ENCODE measurements around the gene ITM2C.
A peak's percentile ranks its signal among the peaks of the same experiment; 100 is the strongest.

The ITM2C gene

DNA sequence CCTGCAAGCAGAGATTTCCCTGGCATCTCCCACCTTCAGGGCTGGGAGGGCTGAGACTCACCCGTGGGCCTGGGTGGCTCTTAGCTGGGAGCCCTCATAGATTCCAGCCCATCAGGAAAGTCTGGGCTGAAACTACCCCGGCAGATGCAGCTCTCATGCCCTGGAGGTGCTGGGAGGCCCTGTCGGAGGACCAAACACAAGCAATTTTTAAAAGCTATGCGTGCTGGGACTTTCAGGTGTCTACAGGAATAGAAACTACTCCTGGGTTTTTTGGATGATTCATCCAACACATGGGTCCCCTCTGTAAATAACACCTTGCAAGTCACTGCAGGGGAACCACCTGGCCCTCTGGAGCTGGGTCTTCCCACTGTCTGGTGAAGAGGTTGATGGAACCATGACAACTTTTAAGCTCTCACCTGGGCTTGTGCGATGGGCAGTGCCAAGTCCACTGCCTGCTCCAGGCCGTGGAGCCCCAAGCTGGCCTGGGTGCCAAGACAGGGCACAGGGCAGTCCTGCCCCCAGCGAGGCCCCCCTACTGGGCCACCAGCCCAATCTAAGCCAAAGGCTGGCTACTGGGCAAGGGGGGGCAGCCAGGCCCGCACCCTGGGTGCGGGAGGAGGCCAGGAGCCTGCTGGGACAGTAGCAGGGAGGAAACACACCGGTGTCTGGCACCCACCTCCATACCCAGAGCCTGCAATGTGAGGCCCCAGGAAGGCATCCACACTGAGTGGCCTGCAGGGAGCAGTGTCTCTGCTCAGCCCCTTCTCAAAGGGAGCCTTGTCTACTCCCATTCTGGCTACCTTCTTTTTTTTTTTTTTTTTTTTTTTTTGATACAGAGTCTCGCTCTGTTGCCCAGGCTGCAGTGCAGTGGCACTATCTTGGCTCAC lies 61.4 kb downstream of the ITM2C start:
- peak in 1 of 3 experiments; percentile 60 for DNase-seq (ENCODE audit: low read depth in 3 of 3)

DNA sequence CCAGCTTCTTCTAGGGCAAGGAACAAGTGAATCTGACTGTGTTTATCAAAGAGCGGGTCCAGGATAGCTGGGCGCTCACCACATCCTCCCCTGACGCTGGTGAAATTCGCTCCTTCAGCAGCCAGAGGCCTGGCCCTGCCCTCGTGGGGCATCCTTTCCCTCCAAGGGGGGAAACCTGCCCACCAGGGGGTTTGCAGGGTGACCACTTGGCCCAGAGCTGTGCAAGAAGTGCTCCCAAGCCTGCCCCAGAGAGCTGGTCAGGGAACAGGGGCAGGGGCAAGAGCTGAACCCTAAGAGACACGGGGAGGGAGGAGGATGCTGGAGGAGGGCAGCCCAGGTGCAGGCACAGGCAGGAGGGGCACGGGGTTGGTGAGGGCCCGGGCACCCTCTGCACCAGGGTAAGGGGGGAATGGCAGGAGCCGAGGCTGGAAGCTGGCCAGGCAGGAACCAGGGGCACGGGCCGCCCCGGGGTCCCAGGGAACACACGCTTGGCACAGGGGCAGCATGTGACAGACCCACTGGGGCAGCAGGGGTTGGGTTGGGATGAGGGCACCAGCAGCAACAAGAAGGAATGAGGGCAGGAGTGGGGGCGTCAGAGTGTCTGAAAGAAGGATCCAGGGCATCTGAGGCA lies 63.1 kb downstream of the ITM2C start:
- no peak for DNase-seq (ENCODE audit: low read depth in 3 of 3)

All from stimulated activated CD4-positive, alpha-beta T cell treated with anti-CD3 and anti-CD28 coated beads, TNF-alpha, amount 100 ng/mL, for 24 hours (primary cell).